ENCODE results near the gene IL21R.

- TF ChIP-seq EZH2 (IDR thresholded peaks at IDR 0.05; ENCODE audit: borderline replicate concordance, low read length): no peak
- no peak for TF ChIP-seq CTCF (conservative IDR thresholded peaks at IDR 0.05 in 1 of 2, IDR thresholded peaks at IDR 0.05 in 1 of 2; ENCODE audit: extremely low read depth in 1 of 2, insufficient read depth in 1 of 2, low read depth in 1 of 2, low read length in 2 of 2)
These were observed 58.9 kb downstream of the IL21R start for GRCh38 chr16:27460663-27461482.

All from mammary epithelial cell (primary cell).